Memory B cell (primary cell): ENCODE measurements around the gene PSEN1.

Experiments used
- ATAC-seq: fragments of 150-1000 bp; cut with Tn5 transposase; 2 replicates; pipeline ENCODE4 v1.10.0; 2021; ENCODE audit warnings: low read depth, mild to moderate bottlenecking, moderate library complexity
- DNase-seq, 2 donors: peaks; one replicate each; pipeline ENCODE4 v3.0.0; 2022; ENCODE audit warnings: low spot score in 2 of 2
- H3K27ac Mint-ChIP-seq: one replicate; pipeline ENCODE4 v1.8.0; 2022; ENCODE audit warnings: mild to moderate bottlenecking, moderate library complexity, mixed read lengths
- H3K27me3 Mint-ChIP-seq: one replicate; pipeline ENCODE4 v1.8.0; 2022; ENCODE audit warnings: mixed read lengths
- H3K36me3 Mint-ChIP-seq: one replicate; pipeline ENCODE4 v1.8.0; 2022; ENCODE audit warnings: mild to moderate bottlenecking, mixed read lengths
- H3K4me1 Mint-ChIP-seq: one replicate; pipeline ENCODE4 v1.8.0; 2022; ENCODE audit warnings: mixed read lengths
- H3K4me3 Mint-ChIP-seq: one replicate; pipeline ENCODE4 v1.8.0; 2022; ENCODE audit warnings: mild to moderate bottlenecking, moderate library complexity, mixed read lengths
- H3K9me3 Mint-ChIP-seq: one replicate; pipeline ENCODE4 v1.8.0; 2022; ENCODE audit warnings: mixed read lengths

Gene PSEN1

DNA sequence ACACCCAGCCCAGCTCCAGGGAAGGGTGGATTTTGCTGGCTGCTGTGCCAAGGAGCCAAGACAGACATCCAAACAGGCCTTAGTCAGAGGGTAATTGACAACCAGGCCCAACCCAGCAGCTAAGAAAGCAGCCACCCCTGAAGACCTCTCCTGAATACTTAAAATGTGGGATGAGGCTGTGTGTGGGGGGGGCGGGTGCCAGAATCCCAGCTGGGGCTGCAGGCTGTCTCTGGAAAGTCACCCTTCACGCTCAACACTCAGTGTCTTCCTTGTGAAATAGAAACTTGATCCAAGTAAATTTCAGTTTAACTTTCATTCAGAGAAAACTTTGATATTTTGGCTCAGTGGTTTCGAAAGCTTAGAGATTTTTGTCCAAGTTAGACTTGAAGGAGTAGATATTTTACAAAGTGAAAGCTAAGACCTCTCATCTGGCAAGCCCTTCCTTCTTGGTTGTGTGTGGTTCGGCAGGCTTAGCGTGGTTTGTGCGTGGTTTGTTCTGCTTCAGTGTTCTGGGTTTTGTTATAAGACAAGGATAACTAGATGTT, 106.1 kb downstream of the PSEN1 start:
- DNase-seq, result no peak
- H3K4me3 Mint-ChIP-seq, result peak overlapping the region; percentile 79
- H3K4me1 Mint-ChIP-seq, result peaks cover 56% of the 10 kb centered on the region
- ATAC-seq, result peak; percentile 33
- H3K9me3 Mint-ChIP-seq, result no peaks in the 10 kb centered on the region
- H3K27ac Mint-ChIP-seq, result peak overlapping the region; percentile 25
- H3K27me3 Mint-ChIP-seq, result peaks cover 19% of the 10 kb centered on the region
- H3K36me3 Mint-ChIP-seq, result no peaks in the 10 kb centered on the region

DNA sequence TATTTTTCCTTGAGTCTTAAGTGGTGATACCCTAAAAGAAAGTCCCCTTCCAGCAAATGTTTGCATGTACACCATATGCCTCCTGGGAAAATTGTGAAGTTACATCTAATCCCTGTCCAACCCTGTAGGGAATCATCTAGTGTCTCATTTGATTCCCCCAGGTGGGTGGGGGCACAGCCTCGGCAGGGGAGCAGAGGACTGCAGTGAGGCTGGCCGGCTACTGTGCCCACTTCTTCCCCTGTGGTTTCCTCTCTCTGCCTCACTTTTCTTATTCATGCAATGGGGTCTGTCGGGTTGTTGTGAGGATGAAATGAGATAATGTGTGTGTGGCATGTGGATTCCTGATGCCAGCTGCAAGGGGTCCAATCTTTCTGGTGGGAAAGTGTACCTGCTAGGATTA, 107.0 kb downstream of the PSEN1 start:
- H3K4me3 Mint-ChIP-seq, result peak overlapping the region; percentile 79
- H3K36me3 Mint-ChIP-seq, result no peaks in the 10 kb centered on the region
- DNase-seq (no peak), ATAC-seq (no peak)
- peaks cover 26% of the 10 kb centered on the region for H3K27me3 Mint-ChIP-seq
- H3K27ac Mint-ChIP-seq, result no peak overlapping the region
- peaks cover 63% of the 10 kb centered on the region for H3K4me1 Mint-ChIP-seq
- no peaks in the 10 kb centered on the region for H3K9me3 Mint-ChIP-seq

DNA sequence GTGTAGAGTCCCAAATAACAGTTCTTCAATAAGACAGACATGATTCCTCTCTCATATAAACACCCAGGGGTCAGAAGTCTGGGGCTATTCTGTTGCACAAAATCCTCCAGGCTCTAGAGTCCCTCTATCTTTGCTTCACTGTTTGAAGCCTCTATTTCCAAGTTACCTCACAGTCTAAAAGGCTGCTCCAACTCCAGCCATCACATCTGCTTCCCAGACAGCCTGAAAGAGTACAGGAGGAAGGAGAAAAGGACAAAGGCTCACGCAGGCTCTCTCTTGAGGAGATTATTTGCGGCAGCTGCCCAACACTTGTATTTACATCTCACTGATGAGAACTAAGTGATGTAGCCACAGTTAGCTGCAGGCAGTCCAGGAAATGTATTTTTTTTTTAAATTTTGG, 107.4 kb downstream of the PSEN1 start:
- H3K36me3 Mint-ChIP-seq, result no peaks in the 10 kb centered on the region
- no peaks in the 10 kb centered on the region for H3K9me3 Mint-ChIP-seq
- peaks cover 64% of the 10 kb centered on the region for H3K4me1 Mint-ChIP-seq
- no peak overlapping the region for H3K4me3 Mint-ChIP-seq
- no peak overlapping the region for H3K27ac Mint-ChIP-seq
- DNase-seq, result no peak
- ATAC-seq, result no peak
- H3K27me3 Mint-ChIP-seq, result peaks cover 26% of the 10 kb centered on the region

DNA sequence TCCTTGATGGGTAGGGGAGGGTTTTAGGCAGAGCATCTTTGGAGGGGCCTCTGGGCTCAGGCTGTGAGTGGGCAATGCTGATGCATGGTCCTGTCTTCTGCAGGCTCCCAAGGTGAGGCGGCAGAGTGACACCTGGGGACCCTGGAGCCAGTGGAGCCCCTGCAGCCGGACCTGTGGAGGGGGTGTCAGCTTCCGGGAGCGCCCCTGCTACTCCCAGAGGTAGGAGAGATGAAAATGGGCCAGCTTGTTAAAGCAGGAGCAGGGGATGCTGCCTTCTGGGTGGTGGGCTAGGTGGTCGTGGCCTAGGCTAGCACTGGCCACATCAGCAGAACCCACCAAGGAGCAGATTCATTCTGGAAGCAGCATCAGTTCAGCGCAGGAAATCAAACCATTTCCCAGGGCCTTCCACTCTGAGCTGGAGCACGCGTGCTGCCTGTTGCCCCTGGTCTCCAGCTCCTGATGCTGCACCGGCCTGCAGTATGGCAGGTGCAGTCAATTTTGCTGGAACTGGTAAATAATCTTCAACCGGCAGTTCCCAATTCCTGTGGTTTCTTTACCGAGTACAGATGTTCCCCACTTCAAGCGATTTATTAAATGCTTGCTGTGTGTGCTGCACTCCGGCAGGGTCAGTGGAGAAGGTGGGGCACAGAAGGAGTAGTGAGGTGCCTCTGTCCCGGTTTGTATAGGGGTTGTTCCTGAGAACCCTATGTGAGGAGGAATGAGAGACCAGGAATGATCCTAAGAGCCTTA, 108.4 kb downstream of the PSEN1 start:
- no peak overlapping the region for H3K27ac Mint-ChIP-seq
- H3K27me3 Mint-ChIP-seq, result peaks cover 21% of the 10 kb centered on the region
- no peaks in the 10 kb centered on the region for H3K9me3 Mint-ChIP-seq
- H3K4me1 Mint-ChIP-seq, result peaks cover 61% of the 10 kb centered on the region
- H3K36me3 Mint-ChIP-seq, result no peaks in the 10 kb centered on the region
- peak overlapping the region; percentile 74 for H3K4me3 Mint-ChIP-seq
- ATAC-seq, result no peak
- no peak for DNase-seq

DNA sequence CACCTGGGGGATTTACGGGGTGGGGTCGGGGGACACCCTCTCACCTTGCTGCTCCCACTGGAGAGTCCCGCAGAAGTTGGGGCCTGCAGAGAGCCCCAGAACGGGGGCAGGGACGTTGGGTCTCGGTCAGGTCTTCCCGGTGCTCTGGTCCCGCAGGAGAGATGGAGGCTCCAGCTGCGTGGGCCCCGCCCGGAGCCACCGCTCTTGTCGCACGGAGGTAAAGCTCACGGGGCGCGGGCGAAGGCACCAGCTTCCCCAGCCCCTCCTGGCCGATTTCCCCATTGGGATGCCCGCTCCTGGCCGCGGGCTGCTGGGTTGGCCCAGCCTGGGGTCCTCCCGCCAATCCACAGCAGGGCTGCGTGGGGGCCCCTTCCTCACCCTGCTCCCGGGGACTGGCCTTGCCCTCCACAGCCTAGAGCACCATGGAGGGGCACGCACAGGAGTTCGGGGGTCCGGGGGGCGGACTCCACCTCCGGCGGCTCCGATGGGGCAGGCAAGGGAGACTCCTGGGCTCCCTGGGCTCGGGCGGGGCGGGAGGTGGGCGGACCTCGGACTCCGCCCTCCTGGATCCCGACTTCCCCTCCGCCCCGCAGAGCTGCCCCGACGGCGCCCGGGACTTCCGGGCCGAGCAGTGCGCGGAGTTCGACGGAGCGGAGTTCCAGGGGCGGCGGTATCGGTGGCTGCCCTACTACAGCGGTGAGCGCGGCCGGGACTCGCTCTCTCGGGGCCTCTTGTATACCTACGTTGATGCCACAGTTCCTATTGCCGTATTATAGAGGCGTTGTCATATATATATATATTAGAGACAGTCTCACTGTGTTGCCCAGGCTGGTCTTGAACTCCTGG, 109.4 kb downstream of the PSEN1 start:
- Mint-ChIP-seq H3K27me3 (peaks cover 19% of the 10 kb centered on the region), H3K4me1 (peaks cover 59% of the 10 kb centered on the region)
- ATAC-seq, result peak; percentile 83

DNA sequence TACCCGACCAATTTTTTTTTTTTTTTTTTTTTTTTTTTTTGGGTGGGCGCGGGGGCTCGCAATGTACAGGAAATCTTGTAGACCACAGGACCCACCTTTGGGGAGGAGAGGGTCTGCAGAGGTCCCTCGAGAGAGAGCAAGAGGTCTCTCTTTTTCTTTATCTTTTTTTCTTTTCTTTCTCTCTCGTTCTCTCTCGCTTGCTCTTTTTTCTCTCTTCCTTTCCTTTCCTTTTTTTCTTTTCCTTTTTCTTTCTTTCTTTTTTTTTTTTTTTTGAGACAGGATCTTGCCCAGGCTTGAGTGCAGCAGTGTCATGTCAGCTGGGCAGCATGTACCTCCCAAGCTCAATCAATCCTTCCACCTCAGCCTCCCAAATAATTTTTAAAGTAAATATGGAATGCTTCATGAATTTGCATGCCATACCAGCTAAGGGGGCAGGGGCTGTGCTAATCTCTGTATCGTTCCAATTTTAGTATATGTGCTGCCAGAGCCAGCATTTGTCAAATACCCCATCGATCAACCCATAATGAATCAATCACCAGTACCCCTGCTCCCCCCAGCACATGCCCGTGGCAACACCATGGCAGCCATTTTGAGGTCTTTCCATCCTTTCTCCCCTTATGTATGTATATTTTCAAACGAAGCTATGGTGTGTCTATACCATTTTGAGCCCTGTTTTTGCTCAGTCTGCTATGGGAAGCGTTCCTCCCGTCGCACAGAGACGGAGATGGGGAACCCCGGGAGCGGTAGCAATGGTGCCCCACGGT, 110.3 kb downstream of the PSEN1 start:
- Mint-ChIP-seq H3K27me3 (peaks cover 19% of the 10 kb centered on the region), H3K4me3 (peak overlapping the region; percentile 85), H3K36me3 (no peaks in the 10 kb centered on the region), H3K4me1 (peaks cover 51% of the 10 kb centered on the region), H3K9me3 (no peaks in the 10 kb centered on the region), H3K27ac (peak overlapping the region; percentile 81)
- DNase-seq (no peak), ATAC-seq (no peak)

More for the DNA sequence above, 109.4 kb downstream of the PSEN1 start:
- no peaks in the 10 kb centered on the region for H3K9me3 Mint-ChIP-seq
- H3K27ac Mint-ChIP-seq, result no peak overlapping the region
- H3K4me3 Mint-ChIP-seq, result peak overlapping the region; percentile 85
- no peaks in the 10 kb centered on the region for H3K36me3 Mint-ChIP-seq
- peak; percentile 47 to 63 for DNase-seq

DNA sequence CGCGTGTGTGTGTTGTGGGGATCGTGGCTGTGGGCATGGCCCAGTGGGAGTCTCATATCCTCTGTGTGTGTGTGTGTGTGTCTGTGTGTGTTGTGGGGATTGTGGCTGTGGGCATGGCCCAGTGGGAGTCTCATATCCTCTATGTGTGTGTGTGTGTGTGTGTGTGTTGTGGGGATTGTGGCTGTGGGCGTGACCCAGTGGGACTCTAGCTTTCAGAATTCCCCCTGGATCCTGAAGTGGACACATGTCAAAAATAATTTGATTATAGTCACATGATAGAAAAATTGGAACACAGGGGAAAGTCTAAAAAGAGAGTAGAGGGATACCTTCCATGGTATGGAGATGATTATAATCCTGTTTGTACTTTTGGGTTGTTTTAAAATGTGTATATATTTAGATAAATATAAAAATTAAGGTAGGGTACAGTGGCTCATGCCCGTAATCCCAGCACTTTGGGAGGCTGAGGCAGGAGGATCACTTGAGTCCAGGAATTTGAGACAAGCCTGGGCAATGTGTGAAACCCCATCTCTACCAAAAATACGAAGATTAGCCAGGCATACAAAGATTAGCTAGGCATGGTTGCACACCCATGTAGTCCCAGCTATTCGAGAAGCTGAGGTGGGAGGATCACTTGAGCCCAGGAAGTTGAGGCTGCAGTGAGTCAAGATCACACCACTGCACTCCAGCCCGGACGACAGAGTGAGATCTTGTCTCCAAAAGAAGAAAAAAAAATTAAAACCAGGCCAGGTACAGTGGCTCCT, 112.0 kb downstream of the PSEN1 start:
- H3K9me3 Mint-ChIP-seq, result no peaks in the 10 kb centered on the region
- no peaks in the 10 kb centered on the region for H3K36me3 Mint-ChIP-seq
- H3K27me3 Mint-ChIP-seq, result peaks cover 10% of the 10 kb centered on the region
- DNase-seq, result no peak
- peak; percentile 25 for ATAC-seq
- H3K4me3 Mint-ChIP-seq, result peak overlapping the region; percentile 85
- peaks cover 37% of the 10 kb centered on the region for H3K4me1 Mint-ChIP-seq
- H3K27ac Mint-ChIP-seq, result peak overlapping the region; percentile 81

DNA sequence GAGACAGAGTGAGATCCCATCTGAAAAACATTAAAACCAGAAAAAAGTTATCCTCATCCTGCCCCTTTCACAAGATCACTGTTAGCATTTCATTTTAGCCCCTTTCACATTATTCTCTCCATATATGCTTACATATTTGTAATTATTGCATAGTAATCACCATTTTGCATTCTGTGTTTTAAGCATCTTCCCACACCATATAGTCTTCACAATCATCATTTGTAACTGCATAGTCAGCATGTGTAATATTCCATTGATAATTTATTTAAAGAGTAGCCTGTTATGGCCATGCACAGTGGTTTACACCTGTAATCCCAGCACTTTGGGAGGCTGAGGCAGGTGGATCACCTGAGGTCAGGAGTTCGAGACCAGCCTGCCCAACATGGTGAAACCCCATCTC, 112.8 kb downstream of the PSEN1 start:
- ATAC-seq, result no peak
- Mint-ChIP-seq H3K4me3 (no peak overlapping the region), H3K27me3 (peaks cover 10% of the 10 kb centered on the region), H3K4me1 (peaks cover 34% of the 10 kb centered on the region), H3K9me3 (no peaks in the 10 kb centered on the region), H3K36me3 (no peaks in the 10 kb centered on the region), H3K27ac (no peak overlapping the region)
- no peak for DNase-seq

DNA sequence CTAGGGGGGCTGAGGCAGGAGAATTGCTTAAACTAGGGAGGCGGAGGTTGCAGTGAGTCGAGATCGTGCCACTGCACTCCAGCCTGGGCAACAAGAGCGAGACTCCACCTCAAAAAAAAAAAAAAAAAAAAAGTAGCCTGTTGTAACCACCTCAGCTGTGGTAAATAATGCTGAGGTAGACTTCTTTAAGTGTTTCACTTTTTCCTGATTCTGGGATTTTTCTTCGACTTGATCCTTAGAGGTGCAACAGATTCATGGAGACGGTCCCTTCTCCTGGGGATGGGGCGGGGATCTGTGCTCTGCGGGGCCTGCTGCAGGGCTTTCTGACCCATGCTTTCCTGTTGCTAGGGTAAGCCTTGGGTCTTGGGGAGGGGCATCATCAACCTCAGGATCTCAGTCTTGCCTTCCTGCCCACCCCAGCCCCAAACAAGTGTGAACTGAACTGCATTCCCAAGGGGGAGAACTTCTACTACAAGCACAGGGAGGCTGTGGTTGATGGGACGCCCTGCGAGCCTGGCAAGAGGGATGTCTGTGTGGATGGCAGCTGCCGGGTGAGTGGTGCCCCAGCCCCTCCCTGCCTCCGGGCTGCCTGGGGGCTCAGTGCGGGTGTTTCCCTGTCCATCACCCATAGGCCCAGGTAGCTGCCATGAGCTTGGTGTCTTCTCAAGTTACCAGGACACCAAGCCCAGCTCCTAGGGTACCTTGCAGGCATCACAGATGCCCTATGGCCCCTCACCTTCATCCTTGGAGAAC, 113.4 kb downstream of the PSEN1 start:
- Mint-ChIP-seq H3K27me3 (peaks cover 10% of the 10 kb centered on the region), H3K27ac (no peak overlapping the region), H3K4me1 (peaks cover 30% of the 10 kb centered on the region), H3K9me3 (no peaks in the 10 kb centered on the region), H3K36me3 (no peaks in the 10 kb centered on the region), H3K4me3 (no peak overlapping the region)
- ATAC-seq (no peak), DNase-seq (no peak)

DNA sequence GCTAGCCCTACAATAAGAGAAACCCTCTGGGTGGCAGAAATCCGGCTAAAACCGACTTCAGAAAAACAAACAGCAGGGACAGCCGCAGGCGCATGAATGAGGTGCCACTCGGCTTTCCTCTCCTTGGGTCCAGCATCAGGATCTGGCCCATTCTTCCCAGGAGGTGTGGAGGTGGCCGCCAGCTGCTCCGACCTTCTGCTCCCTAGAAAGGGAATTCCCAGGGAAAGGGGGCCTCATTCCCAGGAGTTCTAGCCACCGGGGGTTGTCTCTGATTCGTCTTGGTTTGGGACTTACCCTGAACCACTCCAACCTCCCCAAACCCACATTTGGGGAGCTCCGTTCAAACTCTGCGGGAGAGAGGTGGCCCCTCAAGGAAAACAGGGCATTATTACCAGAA, 114.0 kb downstream of the PSEN1 start:
- ATAC-seq (no peak), DNase-seq (no peak)
- Mint-ChIP-seq H3K4me3 (no peak overlapping the region), H3K27ac (no peak overlapping the region), H3K36me3 (no peaks in the 10 kb centered on the region), H3K27me3 (peaks cover 10% of the 10 kb centered on the region), H3K4me1 (peaks cover 27% of the 10 kb centered on the region), H3K9me3 (no peaks in the 10 kb centered on the region)

DNA sequence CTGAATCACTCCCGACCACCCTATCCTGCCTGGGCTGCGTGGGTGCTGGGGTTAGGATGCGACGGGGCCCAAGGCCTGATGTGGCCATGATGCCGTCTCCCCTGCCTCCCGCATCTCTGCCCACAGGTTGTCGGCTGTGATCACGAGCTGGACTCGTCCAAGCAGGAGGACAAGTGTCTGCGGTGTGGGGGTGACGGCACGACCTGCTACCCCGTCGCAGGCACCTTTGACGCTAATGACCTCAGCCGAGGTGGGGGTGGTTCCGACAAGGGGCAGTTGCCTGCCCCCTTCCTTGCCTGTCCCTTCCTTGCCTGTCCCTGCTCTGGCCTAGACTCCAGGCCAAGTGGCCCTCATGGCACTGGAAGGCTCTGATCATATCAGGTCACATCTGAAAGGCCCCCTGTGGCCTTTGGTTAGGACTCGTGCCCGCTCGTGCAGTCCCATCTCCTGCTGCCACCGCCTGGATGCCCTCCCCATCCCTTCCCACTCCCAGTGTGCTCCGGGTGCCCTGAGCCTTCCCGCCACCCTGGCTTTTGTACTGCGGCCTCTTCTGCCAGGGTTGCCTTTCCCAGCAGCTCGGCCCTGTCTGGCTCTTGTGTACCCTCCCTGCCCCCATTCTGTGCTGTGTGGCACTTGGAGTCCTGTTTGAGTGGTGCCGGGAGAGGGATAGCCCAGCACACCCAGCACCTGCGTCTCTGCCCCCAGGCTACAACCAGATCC, 114.6 kb downstream of the PSEN1 start:
- ATAC-seq, result no peak
- no peaks in the 10 kb centered on the region for H3K9me3 Mint-ChIP-seq
- H3K27me3 Mint-ChIP-seq, result peaks cover 10% of the 10 kb centered on the region
- no peak overlapping the region for H3K4me3 Mint-ChIP-seq
- H3K4me1 Mint-ChIP-seq, result peaks cover 27% of the 10 kb centered on the region
- H3K36me3 Mint-ChIP-seq, result no peaks in the 10 kb centered on the region
- no peak for DNase-seq
- H3K27ac Mint-ChIP-seq, result no peak overlapping the region

DNA sequence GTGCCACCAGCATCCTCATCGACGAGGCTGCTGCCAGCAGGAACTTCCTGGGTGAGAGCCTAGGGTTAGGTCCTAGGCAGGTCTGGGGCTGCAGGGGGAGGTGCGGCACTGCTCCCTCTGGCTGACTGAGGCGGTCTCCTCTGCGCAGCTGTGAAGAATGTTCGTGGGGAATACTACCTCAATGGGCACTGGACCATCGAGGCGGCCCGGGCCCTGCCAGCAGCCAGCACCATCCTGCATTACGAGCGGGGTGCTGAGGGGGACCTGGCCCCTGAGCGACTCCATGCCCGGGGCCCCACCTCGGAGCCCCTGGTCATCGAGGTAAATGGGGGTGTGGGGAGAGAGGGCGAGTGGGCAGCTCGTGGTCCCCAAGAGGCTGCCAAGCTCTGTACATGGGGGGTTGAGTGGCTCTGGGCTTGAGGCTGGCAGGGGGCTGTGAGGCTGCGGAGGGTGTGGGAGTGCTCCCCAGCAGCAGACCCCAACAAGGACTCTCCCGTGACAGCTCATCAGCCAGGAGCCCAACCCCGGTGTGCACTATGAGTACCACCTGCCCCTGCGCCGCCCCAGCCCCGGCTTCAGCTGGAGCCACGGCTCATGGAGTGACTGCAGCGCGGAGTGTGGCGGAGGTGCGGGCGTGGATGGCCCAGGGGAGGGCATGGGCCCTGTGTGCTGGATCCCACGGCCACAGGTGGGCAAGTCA, 115.4 kb downstream of the PSEN1 start:
- no peak for ATAC-seq
- H3K4me3 Mint-ChIP-seq, result no peak overlapping the region
- H3K9me3 Mint-ChIP-seq, result no peaks in the 10 kb centered on the region
- H3K27ac Mint-ChIP-seq, result no peak overlapping the region
- H3K36me3 Mint-ChIP-seq, result no peaks in the 10 kb centered on the region
- DNase-seq, result no peak
- peaks cover 23% of the 10 kb centered on the region for H3K4me1 Mint-ChIP-seq
- peaks cover 10% of the 10 kb centered on the region for H3K27me3 Mint-ChIP-seq
